ENCODE data around the gene OR6A2. TPM values are rescaled to one million over a fixed set of nuclear protein-coding genes. Genes with fewer than 3 reads are reported as not detected.
"Not testable (repeated sequence)": the region's sequence is repeated elsewhere in the genome, so short reads cannot be mapped to it uniquely, and the experiment has no call there.

Gene OR6A2
- total RNA-seq, 2 donors from 2014 or later = 0.07 TPM; not detected in 1

- Mint-ChIP-seq H3K27ac (no peak overlapping the region), H3K4me1 (ENCODE audit: low read depth) (no peaks in the 10 kb centered on the region), H3K27me3 (ENCODE audit: low read depth) (peaks cover 26% of the 10 kb centered on the region), H3K9me3 (no peaks in the 10 kb centered on the region), H3K36me3 (ENCODE audit: insufficient read depth in 2 of 2) (no peaks in the 10 kb centered on the region), H3K4me3 (no peak overlapping the region)
- DNase-seq (peak; percentile 29 to 50), ATAC-seq (replicated peaks in 1 of 2) (peak; percentile 72 to 79)
Measured at GRCh38 chr11:6812390-6813005, 13.0 kb upstream of the OR6A2 start.

GRCh38 chr11:6801075-6801474 is 1.6 kb upstream of the OR6A2 start:
- not testable (repeated sequence) for ATAC-seq (replicated peaks in 1 of 2); DNase-seq; H3K4me1 Mint-ChIP-seq (ENCODE audit: low read depth); H3K36me3 Mint-ChIP-seq (ENCODE audit: insufficient read depth in 2 of 2); H3K27ac Mint-ChIP-seq; H3K9me3 Mint-ChIP-seq; H3K4me3 Mint-ChIP-seq; H3K27me3 Mint-ChIP-seq (ENCODE audit: low read depth)

GRCh38 chr11:6794639-6795038 is 4.8 kb downstream of the OR6A2 start:
- Mint-ChIP-seq H3K27me3 (ENCODE audit: low read depth) (no peaks in the 10 kb centered on the region), H3K9me3 (no peaks in the 10 kb centered on the region), H3K36me3 (ENCODE audit: insufficient read depth in 2 of 2) (no peaks in the 10 kb centered on the region), H3K4me3 (no peak overlapping the region), H3K4me1 (ENCODE audit: low read depth) (no peaks in the 10 kb centered on the region), H3K27ac (no peak overlapping the region)
- ATAC-seq (replicated peaks in 1 of 2) (no peak), DNase-seq (no peak)

- Mint-ChIP-seq H3K36me3 (ENCODE audit: insufficient read depth in 2 of 2) (no peaks in the 10 kb centered on the region), H3K4me1 (ENCODE audit: low read depth) (no peaks in the 10 kb centered on the region), H3K27ac (no peak overlapping the region), H3K27me3 (ENCODE audit: low read depth) (no peaks in the 10 kb centered on the region), H3K9me3 (no peaks in the 10 kb centered on the region), H3K4me3 (no peak overlapping the region)
- no peak for DNase-seq
- no peak for ATAC-seq (replicated peaks in 1 of 2)
Measured at GRCh38 chr11:6790546-6790945, 8.9 kb downstream of the OR6A2 start.

GRCh38 chr11:6782720-6783119 is 16.8 kb downstream of the OR6A2 start, which contains the start of gene OR2AG1:
OR2AG1 (plus strand) TSS chr11:6783020; CDS start chr11:6785038, 2,018 bp downstream.
- Mint-ChIP-seq H3K27me3 (ENCODE audit: low read depth) (no peaks in the 10 kb centered on the region), H3K4me3 (no peak within 1 kb of the TSS), H3K9me3 (no peaks in the 10 kb centered on the region), H3K4me1 (ENCODE audit: low read depth) (no peaks in the 10 kb centered on the region), H3K27ac (no peak within 1 kb of the TSS), H3K36me3 (ENCODE audit: insufficient read depth in 2 of 2) (no peaks in the 10 kb centered on the region)
- ATAC-seq (replicated peaks in 1 of 2) (no peak), DNase-seq (no peak)

- Mint-ChIP-seq H3K4me3 (no peak overlapping the region), H3K27ac (no peak overlapping the region), H3K9me3 (no peaks in the 10 kb centered on the region), H3K4me1 (ENCODE audit: low read depth) (no peaks in the 10 kb centered on the region), H3K27me3 (ENCODE audit: low read depth) (no peaks in the 10 kb centered on the region), H3K36me3 (ENCODE audit: insufficient read depth in 2 of 2) (no peaks in the 10 kb centered on the region)
- DNase-seq (no peak), ATAC-seq (replicated peaks in 1 of 2) (no peak)
Measured at GRCh38 chr11:6780829-6781228, 18.7 kb downstream of the OR6A2 start.

- H3K27ac Mint-ChIP-seq = no peak overlapping the region
- no peaks in the 10 kb centered on the region for H3K36me3 Mint-ChIP-seq (ENCODE audit: insufficient read depth in 2 of 2)
- no peak for ATAC-seq (replicated peaks in 1 of 2)
- no peaks in the 10 kb centered on the region for H3K4me1 Mint-ChIP-seq (ENCODE audit: low read depth)
- H3K9me3 Mint-ChIP-seq = no peaks in the 10 kb centered on the region
- no peak for DNase-seq
- H3K27me3 Mint-ChIP-seq (ENCODE audit: low read depth) = no peaks in the 10 kb centered on the region
- no peak overlapping the region for H3K4me3 Mint-ChIP-seq
Measured at GRCh38 chr11:6778518-6778917, 21.0 kb downstream of the OR6A2 start.

GRCh38 chr11:6771926-6772893 is 27.3 kb downstream of the OR6A2 start, which contains the start of gene OR2AG2:
OR2AG2 (minus strand) TSS chr11:6771976; CDS start chr11:6768957, 3,019 bp downstream.
- DNase-seq (no peak), ATAC-seq (replicated peaks in 1 of 2) (no peak)
- Mint-ChIP-seq H3K4me3 (no peak within 1 kb of the TSS), H3K4me1 (ENCODE audit: low read depth) (peaks cover 4% of the 10 kb centered on the region), H3K27ac (no peak within 1 kb of the TSS), H3K36me3 (ENCODE audit: insufficient read depth in 2 of 2) (no peaks in the 10 kb centered on the region), H3K27me3 (ENCODE audit: low read depth) (no peaks in the 10 kb centered on the region), H3K9me3 (no peaks in the 10 kb centered on the region)

GRCh38 chr11:6757373-6757967 is 42.0 kb downstream of the OR6A2 start:
- no peaks in the 10 kb centered on the region for H3K9me3 Mint-ChIP-seq
- H3K27ac Mint-ChIP-seq = no peak overlapping the region
- H3K27me3 Mint-ChIP-seq (ENCODE audit: low read depth) = peaks cover 4% of the 10 kb centered on the region
- H3K36me3 Mint-ChIP-seq (ENCODE audit: insufficient read depth in 2 of 2) = no peaks in the 10 kb centered on the region
- no peak overlapping the region for H3K4me3 Mint-ChIP-seq
- DNase-seq (peak; percentile 48 to 50), ATAC-seq (replicated peaks in 1 of 2) (peak; percentile 72)
- H3K4me1 Mint-ChIP-seq (ENCODE audit: low read depth) = peaks cover 12% of the 10 kb centered on the region

- Mint-ChIP-seq H3K4me3 (no peak overlapping the region), H3K27ac (no peak overlapping the region), H3K36me3 (ENCODE audit: insufficient read depth in 2 of 2) (no peaks in the 10 kb centered on the region), H3K27me3 (ENCODE audit: low read depth) (no peaks in the 10 kb centered on the region), H3K4me1 (ENCODE audit: low read depth) (peaks cover 12% of the 10 kb centered on the region), H3K9me3 (no peaks in the 10 kb centered on the region)
- no peak for ATAC-seq (replicated peaks in 1 of 2)
- no peak for DNase-seq
Measured at GRCh38 chr11:6755953-6756347, 43.5 kb downstream of the OR6A2 start.

GRCh38 chr11:6755303-6755952 is 44.1 kb downstream of the OR6A2 start:
- ATAC-seq (replicated peaks in 1 of 2) (peak; percentile 41 to 68), DNase-seq (peak in 1 of 2 donors; percentile 48)
- Mint-ChIP-seq H3K27ac (no peak overlapping the region), H3K36me3 (ENCODE audit: insufficient read depth in 2 of 2) (no peaks in the 10 kb centered on the region), H3K9me3 (no peaks in the 10 kb centered on the region), H3K27me3 (ENCODE audit: low read depth) (no peaks in the 10 kb centered on the region), H3K4me1 (ENCODE audit: low read depth) (peaks cover 12% of the 10 kb centered on the region), H3K4me3 (no peak overlapping the region)

- Mint-ChIP-seq H3K4me3 (no peak overlapping the region), H3K27ac (no peak overlapping the region), H3K9me3 (no peaks in the 10 kb centered on the region), H3K27me3 (ENCODE audit: low read depth) (no peaks in the 10 kb centered on the region), H3K36me3 (ENCODE audit: insufficient read depth in 2 of 2) (peaks cover 0 to 1% of the 10 kb centered on the region in 2 donors), H3K4me1 (ENCODE audit: low read depth) (no peaks in the 10 kb centered on the region)
- no peak for DNase-seq
- ATAC-seq (replicated peaks in 1 of 2) = peak; percentile 23 to 38
Measured at GRCh38 chr11:6747097-6747668, 52.3 kb downstream of the OR6A2 start.

Measured in activated T-cell treated with anti-CD3 and anti-CD28 coated beads, Interleukin-2, amount 50 U/mL, for 72 hours (primary cell).